Measurements from ENCODE around the gene CPSF3. TPM values are rescaled to one million over a fixed set of nuclear protein-coding genes. Genes with fewer than 3 reads are reported as not detected.

The CPSF3 gene
- total and polyA plus RNA-seq, 2 of the 4 experiments (the other 2 are of a cell fraction) = 29.2 to 64.5 TPM

DNA sequence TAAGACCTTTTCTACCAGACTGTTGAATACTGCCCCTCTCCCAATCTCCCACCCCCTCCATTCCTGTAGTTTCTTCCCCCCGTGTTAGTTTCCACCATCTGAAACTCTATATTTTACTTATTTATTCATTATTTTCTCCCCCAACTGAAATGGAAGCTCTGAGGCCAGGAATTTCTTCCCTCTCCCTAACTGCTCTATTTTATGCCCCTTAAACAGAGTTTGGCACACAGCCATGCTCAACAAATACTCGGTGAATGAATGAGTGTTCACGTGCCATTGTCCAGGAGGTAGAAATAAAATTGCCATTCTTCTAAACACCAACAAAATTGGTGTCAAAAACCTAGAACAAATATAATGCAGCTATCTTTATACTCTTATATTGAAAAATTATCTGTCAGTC is 5.7 kb upstream of the CPSF3 start:
- Histone ChIP-seq H3K9ac (ENCODE audit: low read depth, low read length) (no peak overlapping the region), H2BK120ac (ENCODE audit: low read depth, low read length) (no peak overlapping the region), H4K5ac (ENCODE audit: low read depth, low read length) (no peak overlapping the region), H4K20me1 (ENCODE audit: insufficient read depth, low read length) (peaks cover 27% of the 10 kb centered on the region; the same call in 1 of the 2 replicates), H4K91ac (ENCODE audit: insufficient read depth, low read depth, low read length) (no peak overlapping the region), H3K18ac (ENCODE audit: low read depth, low read length) (no peak overlapping the region), H3K14ac (replicated peaks; ENCODE audit: low read depth, low read length) (no peak overlapping the region), H2BK5ac (ENCODE audit: low read depth, low read length, poor library complexity, severe bottlenecking) (no peak overlapping the region), H2AK9ac (replicated peaks; ENCODE audit: low read depth, low read length, poor library complexity) (no peak overlapping the region), H3K56ac (ENCODE audit: extremely low read depth, insufficient read depth, low read length) (no peak overlapping the region), H3K27ac (ENCODE audit: insufficient read depth, low read length) (no peak overlapping the region), H3K4me3 (ENCODE audit: insufficient read depth, low read depth, low read length) (no peak overlapping the region), H3K4ac (ENCODE audit: low read depth, low read length) (no peak overlapping the region), H3K36me3 (ENCODE audit: control insufficient read depth, insufficient read depth, low read length) (peaks cover 13% of the 10 kb centered on the region), H3K23ac (ENCODE audit: low read depth, low read length) (no peak overlapping the region), H3K9me1 (ENCODE audit: insufficient read depth, low read length) (peaks cover 5% of the 10 kb centered on the region), H3K4me1 (ENCODE audit: control insufficient read depth, insufficient read depth, low read length) (peaks cover 10% of the 10 kb centered on the region), H3K4me2 (ENCODE audit: low read depth, low read length) (no peak overlapping the region), H4K8ac (ENCODE audit: low read depth in 2 of 2, low read length in 2 of 2) (no peak overlapping the region), H2BK15ac (ENCODE audit: low read depth, low read length) (no peak overlapping the region), H3K27me3 (ENCODE audit: control insufficient read depth, insufficient read depth, low read length) (no peaks in the 10 kb centered on the region), H2AFZ (replicated peaks; ENCODE audit: low read length, poor library complexity) (no peak overlapping the region), H3K79me1 (ENCODE audit: low read depth in 1 of 2, low read length in 2 of 2) (peaks cover 23 to 88% of the 10 kb centered on the region in 2 experiments), H3K9me3 (ENCODE audit: control insufficient read depth, insufficient read depth, low read length) (no peaks in the 10 kb centered on the region), H2AK5ac (ENCODE audit: low read depth, low read length) (no peak overlapping the region), H2BK20ac (ENCODE audit: low read depth, low read length) (no peak overlapping the region)
- in situ Hi-C loops (cut with MboI; ENCODE audit: low sequenced_read_pairs) (no loop called here), intact Hi-C loops (cut with micrococcal nuclease) (no loop called here), dilution Hi-C loops (cut with HindIII; ENCODE audit: low sequenced_read_pairs, unreplicated experiment) (no loop called here)
- no peak for TF ChIP-seq ELK1 (IDR thresholded peaks at IDR 0.05; ENCODE audit: borderline replicate concordance, low read depth, low read length)
- no peak for TF ChIP-seq USF2 (IDR thresholded peaks at IDR 0.05; ENCODE audit: low read depth, low read length)
- TF ChIP-seq RFX5 (IDR thresholded peaks at IDR 0.05; ENCODE audit: low read depth, low read length) = no peak
- no peak for TF ChIP-seq CHD1 (IDR thresholded peaks at IDR 0.05; ENCODE audit: low read depth, low read length)
- TF ChIP-seq MAZ (IDR thresholded peaks at IDR 0.05; ENCODE audit: borderline replicate concordance, low read depth, low read length) = no peak
- no peak for TF ChIP-seq MXI1 (IDR thresholded peaks at IDR 0.05; ENCODE audit: borderline replicate concordance, low read depth, low read length)
- no peak for TF ChIP-seq BHLHE40 (IDR thresholded peaks at IDR 0.05; ENCODE audit: low read depth, low read length)
- TF ChIP-seq RCOR1 (IDR thresholded peaks at IDR 0.05; ENCODE audit: insufficient replicate concordance, low read length) = no peak
- TF ChIP-seq MAFK (IDR thresholded peaks at IDR 0.05; ENCODE audit: low read depth, low read length) = no peak
- TF ChIP-seq CEBPB (IDR thresholded peaks at IDR 0.05; ENCODE audit: low read depth, low read length) = no peak
- TF ChIP-seq NFE2L2 (IDR thresholded peaks at IDR 0.05; ENCODE audit: low read depth, low read length) = no peak
- TF ChIP-seq FOS (IDR thresholded peaks at IDR 0.05; ENCODE audit: low read depth, low read length) = no peak
- no peak for TF ChIP-seq SMC3 (IDR thresholded peaks at IDR 0.05; ENCODE audit: low read depth, low read length)
- no peak for TF ChIP-seq RAD21 (IDR thresholded peaks at IDR 0.05; ENCODE audit: low read length)
- WGBS, 2 experiments (ENCODE audit: extremely low coverage in 2 of 2, insufficient read length in 1 of 2) = 73% methylated on average over 1 of the region's 3 CpGs; no CpG with 5 or more reads in 1 of the 2 experiments
- CTCF ChIA-PET = no interaction called here
- POLR2A ChIA-PET (ENCODE audit: unreplicated experiment) = interaction anchor here (0.6 kb wide), 1 partner anchor 9 kb away, joined by 11 read pairs; no protein-coding TSS in a partner anchor
- ATAC-seq (ENCODE audit: low read depth) (no peak), DNase-seq (no peak)
- BruUV-seq (replicated peaks) = no TSS peak

Measured in IMR-90 (cell line).